Effector memory CD8-positive, alpha-beta T cell (primary cell): ENCODE measurements around the gene MAGEA9B.
"Not testable (repeated sequence)": the region's sequence is repeated elsewhere in the genome, so short reads cannot be mapped to it uniquely, and the experiment has no call there.

ENCODE experiments used
- ATAC-seq: fragments of 150-1000 bp; cut with Tn5 transposase; replicated peaks from 2 replicates; pipeline ENCODE4 v1.10.0; 2021; ENCODE audit warnings: mild to moderate bottlenecking, moderate library complexity
- DNase-seq, 3 experiments: peaks; one replicate each; pipeline ENCODE4 v3.0.0; 2021
- H3K27ac Mint-ChIP-seq, 2 donors: one replicate each; pipeline ENCODE4 v1.8.0; 2022; ENCODE audit warnings: mild to moderate bottlenecking in 2 of 2, mixed read lengths in 2 of 2, moderate library complexity in 2 of 2
- H3K27me3 Mint-ChIP-seq, 2 donors: one replicate each; pipeline ENCODE4 v1.8.0; 2022; ENCODE audit warnings: mixed read lengths in 2 of 2
- H3K36me3 Mint-ChIP-seq: one replicate; pipeline ENCODE4 v1.8.0; 2022; ENCODE audit warnings: mild to moderate bottlenecking, moderate library complexity, mixed read lengths; ENCODE audit not compliant: insufficient read depth
- H3K4me1 Mint-ChIP-seq, 2 donors: one replicate each; pipeline ENCODE4 v1.8.0; 2022; ENCODE audit warnings: low read depth in 2 of 2, mixed read lengths in 2 of 2
- H3K4me3 Mint-ChIP-seq, 2 donors: one replicate each; pipeline ENCODE4 v1.8.0; 2022; ENCODE audit warnings: mild to moderate bottlenecking in 2 of 2, mixed read lengths in 2 of 2, moderate library complexity in 2 of 2
- H3K9me3 Mint-ChIP-seq, 2 donors: one replicate each; pipeline ENCODE4 v1.8.0; 2022; ENCODE audit warnings: mixed read lengths in 2 of 2

The MAGEA9B gene

GRCh38 chrX:149537474-149537873 lies 49.8 kb downstream of the MAGEA9B start:
- not testable (repeated sequence) for H3K4me3 Mint-ChIP-seq

GRCh38 chrX:149534926-149535602 lies 52.2 kb downstream of the MAGEA9B start:
- DNase-seq, H3K4me3 Mint-ChIP-seq, H3K27me3 Mint-ChIP-seq, H3K9me3 Mint-ChIP-seq, ATAC-seq: not testable (repeated sequence)
- H3K36me3 Mint-ChIP-seq = peaks cover 25% of the 10 kb centered on the region
- peaks cover 0 to 14% of the 10 kb centered on the region in 2 donors for H3K4me1 Mint-ChIP-seq
- H3K27ac Mint-ChIP-seq = peak overlapping the region in 1 of 2 donors; percentile 53

More at GRCh38 chrX:149537474-149537873, 49.8 kb downstream of the MAGEA9B start:
- Mint-ChIP-seq H3K4me1 (peaks cover 0 to 19% of the 10 kb centered on the region in 2 donors), H3K36me3 (peaks cover 37% of the 10 kb centered on the region)
- not testable (repeated sequence) for ATAC-seq, H3K9me3 Mint-ChIP-seq, DNase-seq, H3K27ac Mint-ChIP-seq, H3K27me3 Mint-ChIP-seq

- H3K9me3 Mint-ChIP-seq, H3K27ac Mint-ChIP-seq, H3K4me1 Mint-ChIP-seq, DNase-seq, ATAC-seq, H3K4me3 Mint-ChIP-seq, H3K27me3 Mint-ChIP-seq: not testable (repeated sequence)
- H3K36me3 Mint-ChIP-seq = peaks cover 18% of the 10 kb centered on the region
Measured at GRCh38 chrX:149533999-149534398, 53.3 kb downstream of the MAGEA9B start.

GRCh38 chrX:149532868-149533267 lies 54.4 kb downstream of the MAGEA9B start:
- not testable (repeated sequence) for ATAC-seq, H3K4me3 Mint-ChIP-seq, DNase-seq, H3K9me3 Mint-ChIP-seq, H3K27ac Mint-ChIP-seq, H3K4me1 Mint-ChIP-seq, H3K27me3 Mint-ChIP-seq
- H3K36me3 Mint-ChIP-seq = peaks cover 15% of the 10 kb centered on the region
